ENCODE results near the gene S100A6. TPM values are rescaled to one million over a fixed set of nuclear protein-coding genes. Genes with fewer than 3 reads are reported as not detected.
A peak's percentile ranks its signal among the peaks of the same experiment; 100 is the strongest.

S100A6 gene
- total RNA-seq, 1 experiment from 2014 or later, result 2,572 TPM

GRCh38 chr1:153506831-153507413, 28.9 kb downstream of the S100A6 start:
- peak; percentile 94 for DNase-seq
- POLR2A ChIA-PET (ENCODE audit: unreplicated experiment), result interaction anchor here (0.6 to 1.4 kb wide), 8 partner anchors 9 to 299 kb away, joined by 3 to 8 read pairs (median 4); partner anchors contain the start of gene S100A6
- Histone ChIP-seq H3F3A (ENCODE audit: low read length, unreplicated experiment) (peaks cover 1% of the 10 kb centered on the region), H3K9me2 (replicated peaks; ENCODE audit: low read length) (no peaks in the 10 kb centered on the region), H3K4me2 (ENCODE audit: low read length) (peak overlapping the region; percentile 60), H3K9ac (ENCODE audit: low read length) (peak overlapping the region; percentile 52), H3K27me3 (ENCODE audit: low read length) (no peaks in the 10 kb centered on the region), H3K9me3 (ENCODE audit: low read length) (no peaks in the 10 kb centered on the region), H3K4me3 (ENCODE audit: low read length) (no peak overlapping the region), H2AFZ (ENCODE audit: low read length) (peak overlapping the region; percentile 52), H3K36me3 (ENCODE audit: low read depth, low read length) (no peaks in the 10 kb centered on the region), H3K79me2 (ENCODE audit: low read length) (no peaks in the 10 kb centered on the region), H4K20me1 (ENCODE audit: low read length) (no peaks in the 10 kb centered on the region), H3K27ac (ENCODE audit: low read length) (peak overlapping the region; percentile 82), H3K4me1 (ENCODE audit: insufficient read depth, low read length) (peaks cover 46% of the 10 kb centered on the region)
- intact Hi-C loops (cut with micrococcal nuclease), result loop anchor here (5.0 kb wide), 1 partner anchor 240 kb away; no protein-coding TSS in a partner anchor
- BruUV-seq (replicated peaks), result TSS peak; percentile 40
- TF ChIP-seq CTCF (conservative IDR thresholded peaks at IDR 0.05; ENCODE audit: low read depth, low read length) (no peak), EZH2 (IDR thresholded peaks at IDR 0.05; ENCODE audit: low read length, unreplicated experiment) (no peak), EZH2phosphoT487 (IDR thresholded peaks at IDR 0.05; ENCODE audit: borderline replicate concordance, low read length) (no peak)
- peak; percentile 72 for ATAC-seq
- CTCF ChIA-PET, result interaction anchor here (0.5 to 1.1 kb wide), 5 partner anchors 12 to 151 kb away, joined by 3 to 5 read pairs (median 4); partner anchors contain the start of gene CHTOP

GRCh38 chr1:153506386-153506785, 29.4 kb downstream of the S100A6 start:
- no peak overlapping the region for H3K4me3 ChIP-seq (ENCODE audit: low read length)
- peaks cover 40% of the 10 kb centered on the region for H3K4me1 ChIP-seq (ENCODE audit: insufficient read depth, low read length)
- DNase-seq (no peak), ATAC-seq (no peak)
- H3K4me2 ChIP-seq (ENCODE audit: low read length), result peak overlapping the region; percentile 60
- no peaks in the 10 kb centered on the region for H3K36me3 ChIP-seq (ENCODE audit: low read depth, low read length)
- H3K9me2 ChIP-seq (replicated peaks; ENCODE audit: low read length), result no peaks in the 10 kb centered on the region
- peak overlapping the region; percentile 82 for H3K27ac ChIP-seq (ENCODE audit: low read length)
- TF ChIP-seq EZH2phosphoT487 (IDR thresholded peaks at IDR 0.05; ENCODE audit: borderline replicate concordance, low read length) (no peak), EZH2 (IDR thresholded peaks at IDR 0.05; ENCODE audit: low read length, unreplicated experiment) (no peak), CTCF (conservative IDR thresholded peaks at IDR 0.05; ENCODE audit: low read depth, low read length) (no peak)
- no peaks in the 10 kb centered on the region for H4K20me1 ChIP-seq (ENCODE audit: low read length)
- H2AFZ ChIP-seq (ENCODE audit: low read length), result peak overlapping the region; percentile 52; the same call in 1 of the 2 replicates
- H3K79me2 ChIP-seq (ENCODE audit: low read length), result no peaks in the 10 kb centered on the region
- no peaks in the 10 kb centered on the region for H3F3A ChIP-seq (ENCODE audit: low read length, unreplicated experiment)
- no peaks in the 10 kb centered on the region for H3K9me3 ChIP-seq (ENCODE audit: low read length)
- H3K27me3 ChIP-seq (ENCODE audit: low read length), result no peaks in the 10 kb centered on the region
- intact Hi-C loops (cut with micrococcal nuclease), result loop anchor here (5.0 kb wide), 1 partner anchor 241 kb away; no protein-coding TSS in a partner anchor
- ChIA-PET CTCF (interaction anchor here (0.6 to 1.1 kb wide), 3 partner anchors 11 to 151 kb away, joined by 4 to 5 read pairs (median 5); partner anchors contain the start of gene CHTOP), POLR2A (ENCODE audit: unreplicated experiment) (interaction anchor here (0.6 to 1.4 kb wide), 8 partner anchors 9 to 300 kb away, joined by 3 to 8 read pairs (median 4); partner anchors contain the start of gene S100A6)
- BruUV-seq (replicated peaks), result no TSS peak
- no peak overlapping the region; the same call in 1 of the 2 replicates for H3K9ac ChIP-seq (ENCODE audit: low read length)

GRCh38 chr1:153505576-153505975, 30.2 kb downstream of the S100A6 start:
- ATAC-seq (no peak), DNase-seq (no peak)
- Histone ChIP-seq H3K4me2 (ENCODE audit: low read length) (no peak overlapping the region), H4K20me1 (ENCODE audit: low read length) (no peaks in the 10 kb centered on the region), H2AFZ (ENCODE audit: low read length) (no peak overlapping the region), H3F3A (ENCODE audit: low read length, unreplicated experiment) (no peaks in the 10 kb centered on the region), H3K9me3 (ENCODE audit: low read length) (no peaks in the 10 kb centered on the region), H3K27me3 (ENCODE audit: low read length) (no peaks in the 10 kb centered on the region), H3K4me3 (ENCODE audit: low read length) (no peak overlapping the region), H3K27ac (ENCODE audit: low read length) (no peak overlapping the region), H3K79me2 (ENCODE audit: low read length) (no peaks in the 10 kb centered on the region), H3K36me3 (ENCODE audit: low read depth, low read length) (no peaks in the 10 kb centered on the region), H3K4me1 (ENCODE audit: insufficient read depth, low read length) (peaks cover 36% of the 10 kb centered on the region), H3K9ac (ENCODE audit: low read length) (no peak overlapping the region), H3K9me2 (replicated peaks; ENCODE audit: low read length) (no peaks in the 10 kb centered on the region)
- CTCF ChIA-PET, result no interaction called here
- BruUV-seq (replicated peaks), result no TSS peak
- TF ChIP-seq EZH2 (IDR thresholded peaks at IDR 0.05; ENCODE audit: low read length, unreplicated experiment) (no peak), EZH2phosphoT487 (IDR thresholded peaks at IDR 0.05; ENCODE audit: borderline replicate concordance, low read length) (no peak), CTCF (conservative IDR thresholded peaks at IDR 0.05; ENCODE audit: low read depth, low read length) (no peak)
- intact Hi-C loops (cut with micrococcal nuclease), result loop anchor here (5.0 kb wide), 1 partner anchor 242 kb away; no protein-coding TSS in a partner anchor
- POLR2A ChIA-PET (ENCODE audit: unreplicated experiment), result interaction anchor here (1.4 kb wide), 1 partner anchor 62 kb away, joined by 6 read pairs; no protein-coding TSS in a partner anchor
